Progenitor cell of endocrine pancreas (in vitro differentiated cells): Measurements from ENCODE around the gene GPR25. TPM values are rescaled to one million over a fixed set of nuclear protein-coding genes. Genes with fewer than 3 reads are reported as not detected.
"Not testable (repeated sequence)": the region's sequence is repeated elsewhere in the genome, so short reads cannot be mapped to it uniquely, and the experiment has no call there.

Experiments
- DNase-seq: peaks from one replicate; pipeline ENCODE4 v3.0.0; 2021; ENCODE audit warnings: low spot score; ENCODE audit not compliant: unreplicated experiment
- H3K27ac Mint-ChIP-seq: 2 replicates; pipeline ENCODE4 v1.8.0; 2021; ENCODE audit warnings: mild to moderate bottlenecking, moderate library complexity, mixed read lengths
- H3K27me3 Mint-ChIP-seq: 2 replicates; pipeline ENCODE4 v1.8.0; 2021; ENCODE audit warnings: mixed read lengths
- H3K36me3 Mint-ChIP-seq: 2 replicates; pipeline ENCODE4 v1.8.0; 2022; ENCODE audit warnings: mixed read lengths; ENCODE audit not compliant: insufficient read depth
- H3K4me1 Mint-ChIP-seq: 2 replicates; pipeline ENCODE4 v1.8.0; 2021; ENCODE audit warnings: low read depth, mixed read lengths
- H3K4me3 Mint-ChIP-seq: 2 replicates; pipeline ENCODE4 v1.8.0; 2021; ENCODE audit warnings: low read depth, mild to moderate bottlenecking, moderate library complexity, mixed read lengths
- H3K9me3 Mint-ChIP-seq: 2 replicates; pipeline ENCODE4 v1.8.0; 2021; ENCODE audit warnings: low read depth, mixed read lengths
- total RNA-seq: library from RNA; stranded (reverse); gene quantifications from 2 replicates; pipeline ENCODE4 v1.2.1, GENCODE V29; 2021
- TF ChIP-seq, protein P1 (sequence below): fragments of 200-600 bp; sonication (generic); IDR thresholded peaks from one replicate; pipeline ENCODE4 v1.5.0; 2021; ENCODE audit warnings: antibody characterized with exemption, mild to moderate bottlenecking; ENCODE audit not compliant: unreplicated experiment

The GPR25 gene
- total RNA-seq, 1 donor from 2014 or later, result not detected

GRCh38 chr1:200908191-200908868 lies 35.5 kb downstream of the GPR25 start:
- Mint-ChIP-seq H3K27ac (peak overlapping the region; percentile 12), H3K36me3 (peaks cover 23% of the 10 kb centered on the region)

GRCh38 chr1:200909071-200909470 lies 36.3 kb downstream of the GPR25 start:
- no peak overlapping the region for H3K27ac Mint-ChIP-seq
- H3K4me3 Mint-ChIP-seq, result no peak overlapping the region
- H3K36me3 Mint-ChIP-seq, result peaks cover 26% of the 10 kb centered on the region
- TF ChIP-seq, protein P1, sequence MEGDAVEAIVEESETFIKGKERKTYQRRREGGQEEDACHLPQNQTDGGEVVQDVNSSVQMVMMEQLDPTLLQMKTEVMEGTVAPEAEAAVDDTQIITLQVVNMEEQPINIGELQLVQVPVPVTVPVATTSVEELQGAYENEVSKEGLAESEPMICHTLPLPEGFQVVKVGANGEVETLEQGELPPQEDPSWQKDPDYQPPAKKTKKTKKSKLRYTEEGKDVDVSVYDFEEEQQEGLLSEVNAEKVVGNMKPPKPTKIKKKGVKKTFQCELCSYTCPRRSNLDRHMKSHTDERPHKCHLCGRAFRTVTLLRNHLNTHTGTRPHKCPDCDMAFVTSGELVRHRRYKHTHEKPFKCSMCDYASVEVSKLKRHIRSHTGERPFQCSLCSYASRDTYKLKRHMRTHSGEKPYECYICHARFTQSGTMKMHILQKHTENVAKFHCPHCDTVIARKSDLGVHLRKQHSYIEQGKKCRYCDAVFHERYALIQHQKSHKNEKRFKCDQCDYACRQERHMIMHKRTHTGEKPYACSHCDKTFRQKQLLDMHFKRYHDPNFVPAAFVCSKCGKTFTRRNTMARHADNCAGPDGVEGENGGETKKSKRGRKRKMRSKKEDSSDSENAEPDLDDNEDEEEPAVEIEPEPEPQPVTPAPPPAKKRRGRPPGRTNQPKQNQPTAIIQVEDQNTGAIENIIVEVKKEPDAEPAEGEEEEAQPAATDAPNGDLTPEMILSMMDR, result no peak
- H3K27me3 Mint-ChIP-seq, result no peaks in the 10 kb centered on the region
- peaks cover 2% of the 10 kb centered on the region for H3K4me1 Mint-ChIP-seq
- DNase-seq, result no peak
- no peaks in the 10 kb centered on the region for H3K9me3 Mint-ChIP-seq

More at GRCh38 chr1:200908191-200908868, 35.5 kb downstream of the GPR25 start:
- Mint-ChIP-seq H3K27me3 (no peaks in the 10 kb centered on the region), H3K4me1 (peaks cover 2% of the 10 kb centered on the region), H3K4me3 (no peak overlapping the region), H3K9me3 (no peaks in the 10 kb centered on the region)
- DNase-seq, result no peak
- TF ChIP-seq, protein P1, result no peak

- Mint-ChIP-seq H3K27me3 (no peaks in the 10 kb centered on the region), H3K4me1 (peaks cover 2% of the 10 kb centered on the region), H3K27ac (no peak overlapping the region), H3K4me3 (no peak overlapping the region), H3K36me3 (peaks cover 26% of the 10 kb centered on the region), H3K9me3 (no peaks in the 10 kb centered on the region)
- TF ChIP-seq, protein P1, result no peak
- no peak for DNase-seq
Measured at GRCh38 chr1:200909757-200910239, 37.0 kb downstream of the GPR25 start.

DNA sequence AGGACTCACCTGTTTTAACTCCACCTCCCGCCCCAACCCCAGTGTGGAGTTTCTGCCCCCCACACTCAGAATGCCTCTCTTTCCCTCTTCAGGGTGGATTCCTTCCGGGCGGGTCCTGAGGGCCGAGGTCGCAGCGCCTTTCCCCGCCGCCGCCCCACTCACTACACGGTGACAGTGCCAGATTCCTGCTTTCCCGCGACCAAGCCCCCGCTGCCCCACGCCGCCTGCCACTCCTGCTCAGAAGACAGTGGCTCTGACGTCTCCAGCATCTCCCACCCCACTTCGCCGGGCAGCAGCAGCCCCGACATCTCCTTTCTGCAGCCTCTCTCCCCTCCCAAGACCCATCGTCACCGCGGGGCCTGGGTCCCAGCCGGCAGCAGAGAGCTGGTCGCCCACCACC lies 38.6 kb downstream of the GPR25 start:
- no peaks in the 10 kb centered on the region for H3K4me1 Mint-ChIP-seq
- no peak overlapping the region for H3K4me3 Mint-ChIP-seq
- no peak overlapping the region for H3K27ac Mint-ChIP-seq
- no peaks in the 10 kb centered on the region for H3K9me3 Mint-ChIP-seq
- no peaks in the 10 kb centered on the region for H3K27me3 Mint-ChIP-seq
- TF ChIP-seq, protein P1, result no peak
- H3K36me3 Mint-ChIP-seq, result peaks cover 25% of the 10 kb centered on the region
- no peak for DNase-seq

DNA sequence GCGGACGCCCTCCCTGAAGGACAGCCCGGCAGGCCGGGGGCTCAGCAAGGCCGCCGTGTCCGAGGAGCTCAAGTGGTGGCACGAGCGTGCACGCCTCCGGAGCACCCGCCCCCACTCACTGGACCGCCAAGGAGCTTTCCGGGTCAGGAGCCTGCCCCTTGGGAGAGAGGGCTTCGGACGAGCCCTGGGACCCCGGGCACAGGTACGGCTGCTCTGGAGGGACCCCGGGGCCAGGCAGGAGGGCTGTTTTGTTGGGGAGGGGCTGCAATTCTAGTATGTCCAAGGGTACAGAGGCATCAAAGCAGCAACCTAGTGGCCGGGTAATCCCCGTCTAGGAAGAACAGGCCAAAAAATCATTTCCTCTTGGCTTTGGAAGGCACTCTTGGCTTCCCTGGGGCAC lies 39.2 kb downstream of the GPR25 start:
- H3K27ac Mint-ChIP-seq, H3K4me1 Mint-ChIP-seq, H3K9me3 Mint-ChIP-seq, H3K4me3 Mint-ChIP-seq, DNase-seq, H3K27me3 Mint-ChIP-seq: not testable (repeated sequence)
- peaks cover 22% of the 10 kb centered on the region for H3K36me3 Mint-ChIP-seq

- no peak overlapping the region for H3K27ac Mint-ChIP-seq
- TF ChIP-seq, protein P1, result no peak
- H3K9me3 Mint-ChIP-seq, result no peaks in the 10 kb centered on the region
- DNase-seq, result no peak
- H3K36me3 Mint-ChIP-seq, result peaks cover 19% of the 10 kb centered on the region
- no peak overlapping the region for H3K4me3 Mint-ChIP-seq
- no peaks in the 10 kb centered on the region for H3K4me1 Mint-ChIP-seq
- no peaks in the 10 kb centered on the region for H3K27me3 Mint-ChIP-seq
Measured at GRCh38 chr1:200912737-200913407, 40.1 kb downstream of the GPR25 start.
